Mesendoderm (in vitro differentiated cells): ENCODE data around the gene C1QB. TPM values are rescaled to one million over a fixed set of nuclear protein-coding genes. Genes with fewer than 3 reads are reported as not detected.

Experiments
- DNase-seq: peaks from one replicate; pipeline ENCODE4 v3.0.0; 2013
- H2AK5ac ChIP-seq: 2 replicates; pipeline ENCODE4 v1.6.1; 2013; ENCODE audit warnings: low read length, inconsistent platforms
- H2BK120ac ChIP-seq: 2 replicates; pipeline ENCODE4 v1.6.1; 2013; ENCODE audit warnings: low read depth, mild to moderate bottlenecking, low read length, moderate library complexity, mixed read lengths
- H2BK15ac ChIP-seq: replicated peaks from 2 replicates; pipeline ENCODE4 v1.6.1; 2013; ENCODE audit warnings: low read depth, mild to moderate bottlenecking, moderate library complexity
- H2BK5ac ChIP-seq: 2 replicates; pipeline ENCODE4 v1.6.1; 2013; ENCODE audit warnings: low read length, inconsistent platforms
- H3K18ac ChIP-seq: 2 replicates; pipeline ENCODE4 v1.6.1; 2013; ENCODE audit warnings: mild to moderate bottlenecking, low read length, mixed read lengths
- H3K23ac ChIP-seq: one replicate; pipeline ENCODE4 v1.6.1; 2013; ENCODE audit warnings: low read length
- H3K27ac ChIP-seq: 2 replicates; pipeline ENCODE4 v1.5.1; 2013; ENCODE audit warnings: low read depth, mild to moderate bottlenecking, inconsistent platforms, low read length, moderate library complexity
- H3K27me3 ChIP-seq: 2 replicates; pipeline ENCODE4 v1.6.1; 2013; ENCODE audit warnings: low read length, control low read depth, mild to moderate bottlenecking, inconsistent platforms; ENCODE audit not compliant: insufficient read depth, poor library complexity
- H3K36me3 ChIP-seq: 2 replicates; pipeline ENCODE4 v1.6.1; 2013; ENCODE audit warnings: low read length, inconsistent platforms; ENCODE audit not compliant: control insufficient read depth, insufficient read depth
- H3K4ac ChIP-seq: one replicate; pipeline ENCODE4 v1.6.1; 2013; ENCODE audit warnings: low read depth, mild to moderate bottlenecking, low read length, moderate library complexity
- H3K4me1 ChIP-seq: 2 replicates; pipeline ENCODE4 v1.6.1; 2013; ENCODE audit warnings: low read depth, low read length, inconsistent platforms; ENCODE audit not compliant: control insufficient read depth
- H3K4me2 ChIP-seq: 2 replicates; pipeline ENCODE4 v1.6.1; 2013; ENCODE audit warnings: low read length
- H3K4me3 ChIP-seq: 2 replicates; pipeline ENCODE4 v1.5.1; 2013; ENCODE audit warnings: mild to moderate bottlenecking, low read length
- H3K56ac ChIP-seq: one replicate; pipeline ENCODE4 v1.6.1; 2013; ENCODE audit warnings: low read length
- H3K79me1 ChIP-seq: 2 replicates; pipeline ENCODE4 v1.6.1; 2013; ENCODE audit warnings: low read length, inconsistent platforms
- H3K79me2 ChIP-seq: 2 replicates; pipeline ENCODE4 v1.6.1; 2013; ENCODE audit warnings: mild to moderate bottlenecking, low read length; ENCODE audit not compliant: control insufficient read depth, insufficient read depth
- H3K9ac ChIP-seq: 2 replicates; pipeline ENCODE4 v1.6.1; 2013; ENCODE audit warnings: low read length, inconsistent platforms
- H4K5ac ChIP-seq: one replicate; pipeline ENCODE4 v1.6.1; 2013; ENCODE audit warnings: low read length
- H4K8ac ChIP-seq: one replicate; pipeline ENCODE4 v1.6.1; 2013; ENCODE audit warnings: low read depth, mild to moderate bottlenecking, control low read depth, low read length, moderate library complexity
- WGBS: extraction: QIAGEN DNeasy Blood & Tissue Kit; methylation state at CpG from one replicate; pipeline ENCODE4 v1.1.7; 2013; ENCODE audit warnings: low lambda C conversion rate, missing lambda C conversion rate; ENCODE audit not compliant: insufficient coverage; ENCODE audit errors: extremely low coverage; 5-methylcytosine and 5-hydroxymethylcytosine counted together
- small RNA-seq: library from polyadenylated mRNA; stranded (forward); fragments of <200 nt; extraction: miRNeasy Mini kit (QIAGEN cat#:217004); gene quantifications from one replicate; pipeline ENCODE3, GENCODE V24; 2013; ENCODE audit not compliant: insufficient read depth

The C1QB gene

GRCh38 chr1:22711071-22711470, 58.0 kb downstream of the C1QB start:
- H3K4ac ChIP-seq: no peak overlapping the region
- H2BK120ac ChIP-seq: no peak overlapping the region
- H4K5ac ChIP-seq: no peak overlapping the region
- peak overlapping the region; percentile 49 for H3K4me2 ChIP-seq
- H3K56ac ChIP-seq: peak overlapping the region; percentile 38
- peak overlapping the region; percentile 18 for H3K9ac ChIP-seq
- no peaks in the 10 kb centered on the region for H3K79me1 ChIP-seq
- H2AK5ac ChIP-seq: no peak overlapping the region
- no peak for DNase-seq
- peaks cover 11% of the 10 kb centered on the region for H3K27me3 ChIP-seq
- no peak overlapping the region for H4K8ac ChIP-seq
- no peak overlapping the region for H2BK15ac ChIP-seq
- H2BK5ac ChIP-seq: no peak overlapping the region
- H3K4me3 ChIP-seq: no peak overlapping the region
- H3K36me3 ChIP-seq: no peaks in the 10 kb centered on the region
- peak overlapping the region; percentile 3 for H3K18ac ChIP-seq
- no peak overlapping the region for H3K23ac ChIP-seq
- H3K79me2 ChIP-seq: no peaks in the 10 kb centered on the region
- H3K4me1 ChIP-seq: no peaks in the 10 kb centered on the region
- WGBS: no CpG with 5 or more reads among the region's 60 CpGs
- H3K27ac ChIP-seq: no peak overlapping the region

Small RNA genes lying within 50 kb of the gene (small RNA-seq; reads per million reads assigned to genes)
- gene MIR6127: not detected
